ENCODE measurements around the gene ABCC10. TPM values are rescaled to one million over a fixed set of nuclear protein-coding genes. Genes with fewer than 3 reads are reported as not detected.
"Not testable (repeated sequence)": the region's sequence is repeated elsewhere in the genome, so short reads cannot be mapped to it uniquely, and the experiment has no call there.

ABCC10 gene
- total RNA-seq, 1 donor from 2014 or later, result 45.6 TPM

- no peak for DNase-seq (ENCODE audit: low spot score)
- H3K36me3 Mint-ChIP-seq (ENCODE audit: low read depth, unreplicated experiment), result no peaks in the 10 kb centered on the region
- TF ChIP-seq, protein P1, sequence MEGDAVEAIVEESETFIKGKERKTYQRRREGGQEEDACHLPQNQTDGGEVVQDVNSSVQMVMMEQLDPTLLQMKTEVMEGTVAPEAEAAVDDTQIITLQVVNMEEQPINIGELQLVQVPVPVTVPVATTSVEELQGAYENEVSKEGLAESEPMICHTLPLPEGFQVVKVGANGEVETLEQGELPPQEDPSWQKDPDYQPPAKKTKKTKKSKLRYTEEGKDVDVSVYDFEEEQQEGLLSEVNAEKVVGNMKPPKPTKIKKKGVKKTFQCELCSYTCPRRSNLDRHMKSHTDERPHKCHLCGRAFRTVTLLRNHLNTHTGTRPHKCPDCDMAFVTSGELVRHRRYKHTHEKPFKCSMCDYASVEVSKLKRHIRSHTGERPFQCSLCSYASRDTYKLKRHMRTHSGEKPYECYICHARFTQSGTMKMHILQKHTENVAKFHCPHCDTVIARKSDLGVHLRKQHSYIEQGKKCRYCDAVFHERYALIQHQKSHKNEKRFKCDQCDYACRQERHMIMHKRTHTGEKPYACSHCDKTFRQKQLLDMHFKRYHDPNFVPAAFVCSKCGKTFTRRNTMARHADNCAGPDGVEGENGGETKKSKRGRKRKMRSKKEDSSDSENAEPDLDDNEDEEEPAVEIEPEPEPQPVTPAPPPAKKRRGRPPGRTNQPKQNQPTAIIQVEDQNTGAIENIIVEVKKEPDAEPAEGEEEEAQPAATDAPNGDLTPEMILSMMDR (IDR thresholded peaks at IDR 0.05; ENCODE audit: unreplicated experiment), result no peak
- no peak overlapping the region for H3K4me3 Mint-ChIP-seq (ENCODE audit: unreplicated experiment)
- H3K4me1 Mint-ChIP-seq (ENCODE audit: unreplicated experiment), result no peaks in the 10 kb centered on the region
- H3K27me3 Mint-ChIP-seq (ENCODE audit: unreplicated experiment), result no peaks in the 10 kb centered on the region
- no peaks in the 10 kb centered on the region for H3K9me3 Mint-ChIP-seq (ENCODE audit: unreplicated experiment)
- no peak overlapping the region for H3K27ac Mint-ChIP-seq (ENCODE audit: unreplicated experiment)
These were observed 5.5 kb upstream of the ABCC10 start for GRCh38 chr6:43421831-43422230.

DNA sequence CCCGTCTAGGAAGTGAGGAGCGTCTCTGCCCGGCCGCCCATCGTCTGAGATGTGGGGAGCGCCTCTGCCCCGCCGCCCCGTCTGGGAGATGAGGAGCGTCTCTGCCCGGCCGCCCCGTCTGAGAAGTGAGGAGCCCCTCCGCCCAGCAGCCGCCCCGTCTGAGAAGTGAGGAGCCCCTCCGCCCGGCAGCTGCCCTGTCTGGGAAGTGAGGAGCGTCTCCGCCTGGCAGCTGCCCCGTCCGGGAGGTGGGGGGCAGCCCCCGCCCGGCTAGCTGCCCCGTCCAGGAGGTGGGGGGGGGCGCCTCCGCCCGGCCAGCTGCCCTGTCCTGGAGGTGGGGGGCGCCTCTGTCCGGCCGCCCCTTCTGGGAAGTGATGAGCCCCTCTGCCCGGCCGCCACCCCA, 2.3 kb upstream of the ABCC10 start:
- peaks cover 11% of the 10 kb centered on the region for H3K4me1 Mint-ChIP-seq (ENCODE audit: unreplicated experiment)
- not testable (repeated sequence) for H3K36me3 Mint-ChIP-seq (ENCODE audit: low read depth, unreplicated experiment); H3K9me3 Mint-ChIP-seq (ENCODE audit: unreplicated experiment)

DNA sequence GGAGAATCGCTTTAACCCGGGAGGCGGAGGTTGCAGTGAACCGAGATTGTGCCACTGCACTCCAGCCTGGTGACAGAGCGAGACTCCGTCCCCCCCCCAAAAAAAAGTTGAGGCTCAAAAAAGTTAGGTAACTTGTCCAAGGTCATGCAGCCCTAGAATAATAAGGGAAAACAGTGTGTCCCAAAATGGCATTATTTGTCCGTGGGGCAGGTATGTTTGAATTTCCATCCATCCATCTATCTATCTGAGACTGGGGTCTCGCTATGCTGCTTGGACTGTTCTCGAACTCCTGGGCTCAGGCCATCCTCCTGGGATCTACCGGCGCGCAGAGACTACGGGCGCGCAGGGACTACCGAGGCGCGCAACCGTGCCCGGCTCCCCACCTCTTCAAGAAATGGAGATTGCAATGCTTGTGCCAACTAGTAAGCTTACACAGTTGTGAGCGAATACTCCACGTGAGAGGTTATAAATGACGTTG, 374 bp upstream of the ABCC10 start:
- Mint-ChIP-seq H3K9me3 (ENCODE audit: unreplicated experiment) (no peaks in the 10 kb centered on the region), H3K4me3 (ENCODE audit: unreplicated experiment) (peak overlapping the region; percentile 95), H3K27ac (ENCODE audit: unreplicated experiment) (peak overlapping the region; percentile 13), H3K27me3 (ENCODE audit: unreplicated experiment) (peaks cover 3% of the 10 kb centered on the region), H3K4me1 (ENCODE audit: unreplicated experiment) (peaks cover 15% of the 10 kb centered on the region), H3K36me3 (ENCODE audit: low read depth, unreplicated experiment) (peaks cover 4% of the 10 kb centered on the region)
- TF ChIP-seq, protein P1 (IDR thresholded peaks at IDR 0.05; ENCODE audit: unreplicated experiment), result no peak
- no peak for DNase-seq (ENCODE audit: low spot score)

More for the DNA sequence above, 2.3 kb upstream of the ABCC10 start:
- not testable (repeated sequence) for DNase-seq (ENCODE audit: low spot score); H3K27me3 Mint-ChIP-seq (ENCODE audit: unreplicated experiment); H3K27ac Mint-ChIP-seq (ENCODE audit: unreplicated experiment); H3K4me3 Mint-ChIP-seq (ENCODE audit: unreplicated experiment)

DNA sequence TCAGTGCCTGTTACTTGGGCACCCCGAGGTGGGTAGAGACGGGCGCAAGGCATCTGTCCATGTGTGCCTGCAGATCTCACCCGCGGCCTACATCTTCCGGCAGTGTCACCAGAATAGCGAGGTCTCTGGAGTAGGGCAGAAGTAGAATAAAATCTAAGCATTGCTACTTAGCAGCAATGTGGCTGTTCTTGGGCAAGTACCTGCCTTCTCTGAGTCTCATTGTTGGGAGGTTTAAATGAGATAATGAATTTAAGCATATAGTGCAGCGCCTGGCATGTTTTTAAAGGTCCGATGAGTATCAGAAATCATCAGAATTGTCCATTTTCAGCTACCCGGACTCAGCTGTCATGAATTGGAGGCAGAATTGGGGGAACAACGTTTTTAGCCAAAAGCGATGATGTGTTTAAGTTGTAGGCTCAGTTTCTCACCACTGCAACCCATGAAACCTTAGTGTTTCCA, 800 bp downstream of the ABCC10 start:
- H3K9me3 Mint-ChIP-seq (ENCODE audit: unreplicated experiment), result no peaks in the 10 kb centered on the region
- peak overlapping the region; percentile 95 for H3K4me3 Mint-ChIP-seq (ENCODE audit: unreplicated experiment)
- TF ChIP-seq, protein P1 (IDR thresholded peaks at IDR 0.05; ENCODE audit: unreplicated experiment), result no peak
- H3K4me1 Mint-ChIP-seq (ENCODE audit: unreplicated experiment), result peaks cover 15% of the 10 kb centered on the region
- H3K27me3 Mint-ChIP-seq (ENCODE audit: unreplicated experiment), result peaks cover 3% of the 10 kb centered on the region
- no peak for DNase-seq (ENCODE audit: low spot score)
- peak overlapping the region; percentile 48 for H3K27ac Mint-ChIP-seq (ENCODE audit: unreplicated experiment)
- peaks cover 5% of the 10 kb centered on the region for H3K36me3 Mint-ChIP-seq (ENCODE audit: low read depth, unreplicated experiment)

DNA sequence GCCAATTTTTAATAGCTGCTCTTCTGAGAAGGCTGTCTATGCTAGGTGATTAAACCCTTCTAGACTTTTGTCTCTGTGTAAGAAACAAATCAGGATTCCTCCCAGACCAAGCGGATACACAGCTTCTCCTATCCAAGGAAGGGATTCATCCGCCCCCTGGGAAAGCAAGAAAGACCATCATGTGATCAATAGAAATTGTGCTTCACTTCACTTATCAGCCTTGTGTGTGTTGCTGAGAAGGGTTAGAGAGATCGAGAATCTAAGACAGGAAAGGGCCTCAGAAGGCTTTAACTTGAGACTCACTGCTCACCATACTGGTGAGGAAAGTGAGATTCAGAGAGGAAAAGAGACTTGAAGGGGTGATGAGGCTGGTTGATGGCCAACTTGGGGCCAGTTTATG, 1.5 kb downstream of the ABCC10 start:
- peaks cover 15% of the 10 kb centered on the region for H3K4me1 Mint-ChIP-seq (ENCODE audit: unreplicated experiment)
- TF ChIP-seq, protein P1 (IDR thresholded peaks at IDR 0.05; ENCODE audit: unreplicated experiment), result no peak
- peaks cover 5% of the 10 kb centered on the region for H3K36me3 Mint-ChIP-seq (ENCODE audit: low read depth, unreplicated experiment)
- no peak overlapping the region for H3K27ac Mint-ChIP-seq (ENCODE audit: unreplicated experiment)
- peak overlapping the region; percentile 95 for H3K4me3 Mint-ChIP-seq (ENCODE audit: unreplicated experiment)
- peaks cover 3% of the 10 kb centered on the region for H3K27me3 Mint-ChIP-seq (ENCODE audit: unreplicated experiment)
- no peaks in the 10 kb centered on the region for H3K9me3 Mint-ChIP-seq (ENCODE audit: unreplicated experiment)
- DNase-seq (ENCODE audit: low spot score), result no peak
